GM12874 (cell line): ENCODE measurements around the gene SPPL3.

Experiments used
- TF ChIP-seq, protein P1 (sequence below): IDR thresholded peaks from 2 replicates; pipeline ENCODE4 v1.5.1; 2011; ENCODE audit warnings: low read depth, mild to moderate bottlenecking, control low read depth, low read length, moderate library complexity; ENCODE audit not compliant: insufficient read depth

Gene SPPL3

DNA sequence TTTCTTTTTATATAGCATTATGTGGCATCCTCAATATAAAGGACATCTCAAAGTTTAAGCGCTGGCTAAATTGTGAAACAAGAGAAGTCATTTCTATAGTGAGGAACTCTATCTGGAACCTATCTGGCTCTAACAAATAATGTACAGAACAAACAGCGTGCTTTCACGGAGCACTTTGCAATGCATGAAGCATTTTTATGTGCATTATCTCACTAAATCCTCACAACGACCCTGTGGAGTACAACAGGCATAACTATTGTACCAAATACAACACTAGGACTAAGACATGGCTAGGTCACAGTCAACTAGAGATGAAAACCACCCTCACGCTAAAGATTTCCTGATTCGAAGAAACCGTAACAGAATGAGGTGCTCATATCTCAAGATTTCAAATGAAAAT, 8.6 kb downstream of the SPPL3 start:
- TF ChIP-seq, protein P1, sequence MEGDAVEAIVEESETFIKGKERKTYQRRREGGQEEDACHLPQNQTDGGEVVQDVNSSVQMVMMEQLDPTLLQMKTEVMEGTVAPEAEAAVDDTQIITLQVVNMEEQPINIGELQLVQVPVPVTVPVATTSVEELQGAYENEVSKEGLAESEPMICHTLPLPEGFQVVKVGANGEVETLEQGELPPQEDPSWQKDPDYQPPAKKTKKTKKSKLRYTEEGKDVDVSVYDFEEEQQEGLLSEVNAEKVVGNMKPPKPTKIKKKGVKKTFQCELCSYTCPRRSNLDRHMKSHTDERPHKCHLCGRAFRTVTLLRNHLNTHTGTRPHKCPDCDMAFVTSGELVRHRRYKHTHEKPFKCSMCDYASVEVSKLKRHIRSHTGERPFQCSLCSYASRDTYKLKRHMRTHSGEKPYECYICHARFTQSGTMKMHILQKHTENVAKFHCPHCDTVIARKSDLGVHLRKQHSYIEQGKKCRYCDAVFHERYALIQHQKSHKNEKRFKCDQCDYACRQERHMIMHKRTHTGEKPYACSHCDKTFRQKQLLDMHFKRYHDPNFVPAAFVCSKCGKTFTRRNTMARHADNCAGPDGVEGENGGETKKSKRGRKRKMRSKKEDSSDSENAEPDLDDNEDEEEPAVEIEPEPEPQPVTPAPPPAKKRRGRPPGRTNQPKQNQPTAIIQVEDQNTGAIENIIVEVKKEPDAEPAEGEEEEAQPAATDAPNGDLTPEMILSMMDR: no peak

DNA sequence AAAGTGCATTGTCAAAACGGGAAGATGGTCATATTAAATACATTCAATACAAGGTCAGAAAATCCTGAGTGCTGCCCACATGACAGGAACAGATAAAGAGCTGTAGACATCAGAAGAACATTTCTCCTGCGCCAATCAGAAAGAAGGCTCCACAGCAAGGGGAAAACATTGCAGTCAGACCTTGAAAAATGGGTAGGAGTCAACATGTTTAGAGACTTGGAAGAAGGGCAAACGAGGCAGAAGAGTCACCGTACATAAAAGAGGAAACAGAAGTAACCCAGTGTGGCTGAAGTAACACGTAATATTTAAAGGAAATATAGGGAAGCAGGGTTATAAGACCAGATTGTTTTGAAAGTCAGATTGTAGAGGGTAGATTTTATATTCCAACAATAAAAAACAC, 11.9 kb downstream of the SPPL3 start:
- TF ChIP-seq, protein P1: no peak

DNA sequence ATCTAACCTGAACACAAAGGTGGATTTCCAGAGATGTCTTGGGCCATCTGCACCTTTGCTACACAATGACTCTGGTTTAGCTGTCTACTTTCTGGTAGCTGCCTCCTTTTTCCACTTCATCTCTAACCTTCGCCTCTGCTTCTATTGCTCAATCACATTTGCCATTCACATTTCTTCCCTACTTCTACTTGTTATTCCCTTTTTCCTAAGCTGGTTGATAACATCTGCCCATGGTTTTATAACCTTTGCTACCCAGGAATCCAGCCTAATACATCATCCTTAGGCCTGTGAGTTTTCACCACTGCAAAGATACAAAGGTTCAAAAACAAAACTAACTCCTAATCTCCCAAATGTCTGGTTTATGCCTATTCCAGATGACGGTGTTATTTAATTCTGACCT, 13.2 kb downstream of the SPPL3 start:
- TF ChIP-seq, protein P1: no peak

DNA sequence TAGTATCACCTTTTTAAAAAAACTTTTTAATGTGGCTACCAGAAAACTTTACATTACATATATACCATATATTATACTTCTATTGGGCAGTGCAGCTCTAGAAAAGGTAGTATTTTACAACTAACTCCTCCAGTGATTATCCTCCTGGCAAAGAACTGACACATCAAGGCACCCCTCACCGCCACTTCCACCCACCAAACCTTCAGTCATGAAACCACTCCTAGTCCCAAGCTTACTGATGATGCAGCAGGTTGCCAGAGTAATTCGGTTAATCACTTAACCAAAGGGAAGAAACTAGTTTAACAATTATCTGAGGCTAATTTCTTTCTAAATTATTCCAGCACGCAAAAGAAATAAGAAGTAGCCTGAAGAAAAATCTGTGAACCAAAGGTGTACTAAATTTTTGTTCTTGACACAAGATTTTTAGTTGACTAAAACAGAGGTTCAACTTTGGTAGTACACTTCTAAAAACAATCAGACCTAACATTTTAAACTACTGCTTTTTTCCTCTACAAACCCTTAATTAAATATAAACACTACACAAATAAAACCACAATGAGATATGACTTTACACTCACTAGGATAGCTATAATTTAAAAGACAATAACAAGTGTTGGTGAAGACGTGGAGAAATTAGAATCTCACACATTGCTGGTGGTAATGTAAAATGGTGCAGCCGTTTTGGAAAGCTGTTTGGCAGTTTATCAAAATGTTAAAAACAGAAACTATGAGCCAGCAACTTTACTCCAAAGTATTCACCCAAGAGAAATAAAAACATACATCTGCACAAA, 16.7 kb downstream of the SPPL3 start:
- TF ChIP-seq, protein P1: no peak

DNA sequence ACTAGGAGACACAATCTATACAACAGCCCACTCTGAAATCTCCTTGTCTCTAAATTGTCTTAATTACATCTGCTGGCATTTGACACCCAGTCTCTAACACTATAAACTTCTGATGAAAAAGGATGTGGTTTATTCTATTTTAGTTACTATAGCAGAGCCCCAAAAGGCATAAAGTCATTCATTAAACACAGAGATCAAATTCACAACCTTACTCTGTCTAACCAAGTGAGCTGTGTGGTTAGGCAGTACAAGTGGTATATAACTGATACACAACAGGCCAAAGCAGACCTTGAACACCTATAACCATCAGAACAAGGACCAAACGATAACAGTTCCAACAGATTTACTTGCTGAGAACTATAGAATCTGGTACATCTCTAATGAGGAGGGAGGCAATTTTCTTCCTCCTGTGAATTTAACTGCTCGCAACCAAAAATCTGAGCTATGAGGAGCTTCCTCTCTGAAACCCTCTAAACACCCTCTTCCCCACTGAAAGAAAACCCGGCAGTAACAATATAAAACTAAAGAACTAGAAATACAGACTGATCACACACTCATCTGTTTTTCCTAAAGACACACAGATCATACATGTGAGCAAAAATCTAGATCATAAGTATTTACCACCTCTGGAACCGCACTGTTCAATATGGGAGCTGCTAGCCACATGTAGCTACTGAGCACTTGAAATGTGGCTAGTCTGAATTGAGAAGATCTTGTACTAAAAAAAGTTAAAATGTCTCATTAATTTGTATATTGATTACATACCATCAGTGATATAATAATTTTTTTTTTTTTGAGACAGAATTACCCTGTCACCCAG, 17.7 kb downstream of the SPPL3 start:
- TF ChIP-seq, protein P1: no peak

DNA sequence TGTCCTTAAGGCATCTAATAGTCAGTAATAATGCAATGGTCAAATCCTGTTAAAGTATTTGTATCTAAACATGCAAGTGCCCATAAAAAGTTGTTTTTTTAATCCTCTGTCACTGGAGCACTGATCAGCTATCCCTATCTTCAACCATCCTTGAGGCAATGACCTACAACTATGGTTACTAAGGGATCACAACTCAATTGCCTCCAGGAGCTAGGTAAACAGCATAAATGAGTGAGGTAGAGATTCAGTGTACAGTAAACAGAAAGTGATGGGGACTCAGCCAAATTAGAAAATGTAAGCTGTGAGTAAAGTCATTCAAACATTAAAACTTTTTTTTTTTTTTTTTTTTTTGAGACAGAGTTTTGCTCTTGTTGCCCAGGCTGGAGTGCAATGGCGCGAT, 18.6 kb downstream of the SPPL3 start:
- TF ChIP-seq, protein P1: no peak

DNA sequence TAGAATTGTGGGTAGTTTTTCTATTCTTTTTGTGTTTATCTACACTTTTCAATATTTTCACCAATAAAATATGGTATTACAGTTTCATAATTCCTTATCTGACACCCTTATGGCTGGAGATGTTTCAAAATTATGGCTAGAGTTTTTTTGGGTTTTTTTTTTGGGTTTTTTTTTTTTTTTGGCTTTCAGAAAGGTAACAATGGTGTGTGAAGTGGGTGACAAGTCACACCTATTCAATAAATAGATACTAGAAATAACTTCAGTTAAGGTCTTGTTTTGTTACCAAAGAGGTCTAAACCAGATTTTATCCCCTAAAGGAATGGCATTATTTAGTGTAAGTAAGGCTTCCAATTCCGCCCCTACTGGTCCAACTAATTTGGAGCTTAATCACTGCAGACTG, 19.5 kb downstream of the SPPL3 start:
- TF ChIP-seq, protein P1: no peak
